ENCODE measurements around the gene CINP. TPM values are rescaled to one million over a fixed set of nuclear protein-coding genes. Genes with fewer than 3 reads are reported as not detected.

The CINP gene
- total and polyA plus RNA-seq, 2 of the 13 experiments (the other 11 are each of a cell fraction or from before 2014, with no cell fraction given) = 32.8 to 42.8 TPM

DNA sequence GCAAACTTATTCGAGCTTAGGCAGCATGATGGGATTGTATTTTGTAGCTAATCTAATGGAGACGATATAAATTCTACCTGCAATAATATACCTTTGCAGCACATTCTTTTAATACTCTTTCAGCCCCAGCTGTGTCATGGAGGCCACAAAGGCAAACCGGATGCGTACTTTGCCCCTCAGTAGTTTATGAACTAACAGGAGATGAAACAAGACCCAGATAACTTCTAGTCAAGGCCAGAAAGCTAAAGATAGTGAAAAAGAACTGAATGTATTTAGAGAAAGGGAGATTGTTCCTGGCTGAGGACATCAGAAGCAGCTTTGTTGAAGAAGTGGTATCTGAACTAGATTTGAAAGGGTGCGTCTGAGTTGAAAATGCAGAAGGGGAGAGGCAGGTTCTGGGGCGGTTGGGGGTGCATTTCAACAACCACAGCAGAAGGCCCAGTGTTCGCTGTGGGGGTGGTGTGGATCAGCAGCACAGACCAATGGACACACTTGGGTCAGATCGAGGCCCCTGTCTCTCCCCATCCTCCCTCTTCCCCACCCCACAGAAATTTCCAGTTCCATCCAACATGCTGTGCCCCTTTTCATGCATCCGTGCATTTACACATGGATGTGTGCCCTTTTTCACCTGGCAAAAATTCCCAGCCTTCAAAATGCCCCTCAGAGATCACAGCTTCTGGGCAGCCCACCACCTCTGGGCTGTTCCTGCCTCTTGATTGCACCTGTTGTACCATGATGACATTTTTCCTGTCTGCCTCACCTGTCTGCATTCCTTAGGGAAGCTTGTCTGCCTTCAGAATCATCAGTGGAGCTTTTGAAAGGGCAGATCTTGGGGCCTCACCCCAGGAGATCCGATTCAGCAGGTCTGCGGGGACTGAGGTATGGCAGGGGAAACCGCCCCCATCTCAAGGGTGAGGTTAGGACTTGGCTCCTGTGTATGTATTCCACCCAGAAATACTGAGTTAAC lies 41.0 kb downstream of the CINP start (continued):
- TF ChIP-seq, protein P1, sequence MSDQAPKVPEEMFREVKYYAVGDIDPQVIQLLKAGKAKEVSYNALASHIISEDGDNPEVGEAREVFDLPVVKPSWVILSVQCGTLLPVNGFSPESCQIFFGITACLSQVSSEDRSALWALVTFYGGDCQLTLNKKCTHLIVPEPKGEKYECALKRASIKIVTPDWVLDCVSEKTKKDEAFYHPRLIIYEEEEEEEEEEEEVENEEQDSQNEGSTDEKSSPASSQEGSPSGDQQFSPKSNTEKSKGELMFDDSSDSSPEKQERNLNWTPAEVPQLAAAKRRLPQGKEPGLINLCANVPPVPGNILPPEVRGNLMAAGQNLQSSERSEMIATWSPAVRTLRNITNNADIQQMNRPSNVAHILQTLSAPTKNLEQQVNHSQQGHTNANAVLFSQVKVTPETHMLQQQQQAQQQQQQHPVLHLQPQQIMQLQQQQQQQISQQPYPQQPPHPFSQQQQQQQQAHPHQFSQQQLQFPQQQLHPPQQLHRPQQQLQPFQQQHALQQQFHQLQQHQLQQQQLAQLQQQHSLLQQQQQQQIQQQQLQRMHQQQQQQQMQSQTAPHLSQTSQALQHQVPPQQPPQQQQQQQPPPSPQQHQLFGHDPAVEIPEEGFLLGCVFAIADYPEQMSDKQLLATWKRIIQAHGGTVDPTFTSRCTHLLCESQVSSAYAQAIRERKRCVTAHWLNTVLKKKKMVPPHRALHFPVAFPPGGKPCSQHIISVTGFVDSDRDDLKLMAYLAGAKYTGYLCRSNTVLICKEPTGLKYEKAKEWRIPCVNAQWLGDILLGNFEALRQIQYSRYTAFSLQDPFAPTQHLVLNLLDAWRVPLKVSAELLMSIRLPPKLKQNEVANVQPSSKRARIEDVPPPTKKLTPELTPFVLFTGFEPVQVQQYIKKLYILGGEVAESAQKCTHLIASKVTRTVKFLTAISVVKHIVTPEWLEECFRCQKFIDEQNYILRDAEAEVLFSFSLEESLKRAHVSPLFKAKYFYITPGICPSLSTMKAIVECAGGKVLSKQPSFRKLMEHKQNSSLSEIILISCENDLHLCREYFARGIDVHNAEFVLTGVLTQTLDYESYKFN (CRISPR knock-in tag; conservative IDR thresholded peaks at IDR 0.05) = peak; percentile 95
- no peak for TF ChIP-seq CBX5 (CRISPR knock-in tag; IDR thresholded peaks at IDR 0.05; ENCODE audit: borderline replicate concordance)
- TF ChIP-seq, protein P2, sequence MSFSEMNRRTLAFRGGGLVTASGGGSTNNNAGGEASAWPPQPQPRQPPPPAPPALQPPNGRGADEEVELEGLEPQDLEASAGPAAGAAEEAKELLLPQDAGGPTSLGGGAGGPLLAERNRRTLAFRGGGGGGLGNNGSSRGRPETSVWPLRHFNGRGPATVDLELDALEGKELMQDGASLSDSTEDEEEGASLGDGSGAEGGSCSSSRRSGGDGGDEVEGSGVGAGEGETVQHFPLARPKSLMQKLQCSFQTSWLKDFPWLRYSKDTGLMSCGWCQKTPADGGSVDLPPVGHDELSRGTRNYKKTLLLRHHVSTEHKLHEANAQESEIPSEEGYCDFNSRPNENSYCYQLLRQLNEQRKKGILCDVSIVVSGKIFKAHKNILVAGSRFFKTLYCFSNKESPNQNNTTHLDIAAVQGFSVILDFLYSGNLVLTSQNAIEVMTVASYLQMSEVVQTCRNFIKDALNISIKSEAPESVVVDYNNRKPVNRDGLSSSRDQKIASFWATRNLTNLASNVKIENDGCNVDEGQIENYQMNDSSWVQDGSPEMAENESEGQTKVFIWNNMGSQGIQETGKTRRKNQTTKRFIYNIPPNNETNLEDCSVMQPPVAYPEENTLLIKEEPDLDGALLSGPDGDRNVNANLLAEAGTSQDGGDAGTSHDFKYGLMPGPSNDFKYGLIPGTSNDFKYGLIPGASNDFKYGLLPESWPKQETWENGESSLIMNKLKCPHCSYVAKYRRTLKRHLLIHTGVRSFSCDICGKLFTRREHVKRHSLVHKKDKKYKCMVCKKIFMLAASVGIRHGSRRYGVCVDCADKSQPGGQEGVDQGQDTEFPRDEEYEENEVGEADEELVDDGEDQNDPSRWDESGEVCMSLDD (CRISPR knock-in tag; IDR thresholded peaks at IDR 0.05; ENCODE audit: borderline replicate concordance) = peak; percentile 42; the same call in 1 of the 2 replicates
- TF ChIP-seq ZNF543 (CRISPR knock-in tag; IDR thresholded peaks at IDR 0.05) = no peak
- TF ChIP-seq, protein P3, sequence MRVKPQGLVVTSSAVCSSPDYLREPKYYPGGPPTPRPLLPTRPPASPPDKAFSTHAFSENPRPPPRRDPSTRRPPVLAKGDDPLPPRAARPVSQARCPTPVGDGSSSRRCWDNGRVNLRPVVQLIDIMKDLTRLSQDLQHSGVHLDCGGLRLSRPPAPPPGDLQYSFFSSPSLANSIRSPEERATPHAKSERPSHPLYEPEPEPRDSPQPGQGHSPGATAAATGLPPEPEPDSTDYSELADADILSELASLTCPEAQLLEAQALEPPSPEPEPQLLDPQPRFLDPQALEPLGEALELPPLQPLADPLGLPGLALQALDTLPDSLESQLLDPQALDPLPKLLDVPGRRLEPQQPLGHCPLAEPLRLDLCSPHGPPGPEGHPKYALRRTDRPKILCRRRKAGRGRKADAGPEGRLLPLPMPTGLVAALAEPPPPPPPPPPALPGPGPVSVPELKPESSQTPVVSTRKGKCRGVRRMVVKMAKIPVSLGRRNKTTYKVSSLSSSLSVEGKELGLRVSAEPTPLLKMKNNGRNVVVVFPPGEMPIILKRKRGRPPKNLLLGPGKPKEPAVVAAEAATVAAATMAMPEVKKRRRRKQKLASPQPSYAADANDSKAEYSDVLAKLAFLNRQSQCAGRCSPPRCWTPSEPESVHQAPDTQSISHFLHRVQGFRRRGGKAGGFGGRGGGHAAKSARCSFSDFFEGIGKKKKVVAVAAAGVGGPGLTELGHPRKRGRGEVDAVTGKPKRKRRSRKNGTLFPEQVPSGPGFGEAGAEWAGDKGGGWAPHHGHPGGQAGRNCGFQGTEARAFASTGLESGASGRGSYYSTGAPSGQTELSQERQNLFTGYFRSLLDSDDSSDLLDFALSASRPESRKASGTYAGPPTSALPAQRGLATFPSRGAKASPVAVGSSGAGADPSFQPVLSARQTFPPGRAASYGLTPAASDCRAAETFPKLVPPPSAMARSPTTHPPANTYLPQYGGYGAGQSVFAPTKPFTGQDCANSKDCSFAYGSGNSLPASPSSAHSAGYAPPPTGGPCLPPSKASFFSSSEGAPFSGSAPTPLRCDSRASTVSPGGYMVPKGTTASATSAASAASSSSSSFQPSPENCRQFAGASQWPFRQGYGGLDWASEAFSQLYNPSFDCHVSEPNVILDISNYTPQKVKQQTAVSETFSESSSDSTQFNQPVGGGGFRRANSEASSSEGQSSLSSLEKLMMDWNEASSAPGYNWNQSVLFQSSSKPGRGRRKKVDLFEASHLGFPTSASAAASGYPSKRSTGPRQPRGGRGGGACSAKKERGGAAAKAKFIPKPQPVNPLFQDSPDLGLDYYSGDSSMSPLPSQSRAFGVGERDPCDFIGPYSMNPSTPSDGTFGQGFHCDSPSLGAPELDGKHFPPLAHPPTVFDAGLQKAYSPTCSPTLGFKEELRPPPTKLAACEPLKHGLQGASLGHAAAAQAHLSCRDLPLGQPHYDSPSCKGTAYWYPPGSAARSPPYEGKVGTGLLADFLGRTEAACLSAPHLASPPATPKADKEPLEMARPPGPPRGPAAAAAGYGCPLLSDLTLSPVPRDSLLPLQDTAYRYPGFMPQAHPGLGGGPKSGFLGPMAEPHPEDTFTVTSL (CRISPR knock-in tag; IDR thresholded peaks at IDR 0.05; ENCODE audit: borderline replicate concordance) = peak; percentile 57; the same call in 1 of the 2 replicates
- no peak for TF ChIP-seq MEIS1 (CRISPR knock-in tag; IDR thresholded peaks at IDR 0.05; ENCODE audit: borderline replicate concordance)
- TF ChIP-seq, protein P4, sequence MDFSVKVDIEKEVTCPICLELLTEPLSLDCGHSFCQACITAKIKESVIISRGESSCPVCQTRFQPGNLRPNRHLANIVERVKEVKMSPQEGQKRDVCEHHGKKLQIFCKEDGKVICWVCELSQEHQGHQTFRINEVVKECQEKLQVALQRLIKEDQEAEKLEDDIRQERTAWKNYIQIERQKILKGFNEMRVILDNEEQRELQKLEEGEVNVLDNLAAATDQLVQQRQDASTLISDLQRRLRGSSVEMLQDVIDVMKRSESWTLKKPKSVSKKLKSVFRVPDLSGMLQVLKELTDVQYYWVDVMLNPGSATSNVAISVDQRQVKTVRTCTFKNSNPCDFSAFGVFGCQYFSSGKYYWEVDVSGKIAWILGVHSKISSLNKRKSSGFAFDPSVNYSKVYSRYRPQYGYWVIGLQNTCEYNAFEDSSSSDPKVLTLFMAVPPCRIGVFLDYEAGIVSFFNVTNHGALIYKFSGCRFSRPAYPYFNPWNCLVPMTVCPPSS (IDR thresholded peaks at IDR 0.05) = no peak
- no peak for TF ChIP-seq ZNF780A (CRISPR knock-in tag; IDR thresholded peaks at IDR 0.05)
